H1 (cell line): ENCODE results near the gene EFEMP2. TPM values are rescaled to one million over a fixed set of nuclear protein-coding genes. Genes with fewer than 3 reads are reported as not detected.
A peak's percentile ranks its signal among the peaks of the same experiment; 100 is the strongest.

ENCODE experiments used
- HDAC2 ChIP-seq, 2 experiments: fragments of 300-600 bp in 1 of 2; sonication (generic) in 1 of 2; IDR thresholded peaks; 2 replicates each; pipeline ENCODE4 v1.6.1; 2011 to 2012; ENCODE audit warnings: low read depth in 2 of 2, low read length in 2 of 2, mild to moderate bottlenecking in 2 of 2, moderate library complexity in 2 of 2, borderline replicate concordance in 1 of 2, inconsistent platforms in 1 of 2
- RBBP5 ChIP-seq: IDR thresholded peaks from 2 replicates; pipeline ENCODE4 v1.7.1; 2012; ENCODE audit warnings: low read depth, mild to moderate bottlenecking, inconsistent platforms, low read length, moderate library complexity, borderline replicate concordance
- RXRA ChIP-seq: IDR thresholded peaks from 2 replicates; pipeline ENCODE4 v1.6.1; 2011; ENCODE audit warnings: low read depth, mild to moderate bottlenecking, low read length, moderate library complexity; ENCODE audit not compliant: insufficient read depth
- SUZ12 ChIP-seq: fragments of 200-600 bp; sonication (generic); IDR thresholded peaks from 2 replicates; pipeline ENCODE4 v1.6.1; 2012; ENCODE audit warnings: mild to moderate bottlenecking, inconsistent platforms, low read length, moderate library complexity, mixed read lengths
- polyA plus RNA-seq, 7 experiments: library from polyadenylated mRNA; depleted of rRNA in 3 of 7; stranded (reverse) in 5 of 7; unstranded in 2 of 7; fragments of >200 nt in 5 of 7; fragments of 200-250 nt in 2 of 7; gene quantifications; 1 replicate in 5 of 7; 2 replicates in 1 of 7; 4 replicates in 1 of 7; pipeline versions ENCODE4 v1.2.1 to v1.2.3, GENCODE V29; 2011 to 2013; ENCODE audit warnings: missing spikeins in 2 of 7, mixed read lengths in 2 of 7
- total RNA-seq: library from RNA; stranded (reverse); fragmentation: NEBNext Ultra II Directional; extraction: Animal tissue kit (Norgen Biotek cat#: 25700); gene quantifications from 2 replicates; pipeline ENCODE4 v1.2.1, GENCODE V29; 2021

The EFEMP2 gene
- total and polyA plus RNA-seq, 2 of the 8 experiments (the other 6 are each of a cell fraction or from before 2014, with no cell fraction given), result 8.8 to 17.2 TPM

DNA sequence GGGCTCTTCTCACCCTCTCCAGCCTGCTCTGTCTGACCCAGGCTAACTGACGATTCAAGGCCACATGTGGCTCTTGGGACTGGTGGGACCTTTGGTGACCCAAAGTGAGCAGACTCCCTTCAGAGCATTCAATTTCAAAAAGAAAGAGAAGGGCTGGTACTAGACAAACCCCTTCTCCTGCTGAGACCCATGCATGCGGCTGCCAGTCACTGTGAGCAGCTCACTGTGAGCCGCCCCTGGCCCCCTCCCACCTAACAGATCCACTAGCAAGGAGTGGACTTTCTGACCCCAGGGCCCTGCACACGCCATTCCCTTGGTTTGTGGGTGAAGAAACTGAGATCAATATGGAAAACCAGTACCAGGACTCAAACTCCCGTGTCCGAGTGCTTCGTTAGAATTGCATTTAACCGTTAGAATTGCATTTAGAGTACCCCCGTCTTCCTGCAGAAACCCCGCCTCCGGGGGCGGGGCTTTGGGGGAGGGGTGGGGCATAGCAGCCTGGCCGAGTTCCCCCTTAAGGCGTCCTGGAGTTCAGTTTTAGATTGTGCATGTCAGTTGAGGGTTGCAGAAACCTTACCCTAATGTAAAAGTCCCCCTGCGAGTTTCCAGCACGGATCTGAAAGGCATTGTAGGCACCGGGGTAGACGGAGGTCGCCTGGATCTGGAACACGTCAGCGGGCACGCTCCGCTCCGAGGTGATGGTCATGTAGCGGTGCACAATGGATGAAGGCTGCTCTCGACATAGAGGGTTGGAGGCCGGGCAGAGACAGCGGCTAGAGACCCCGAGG, 5.1 kb downstream of the EFEMP2 start (continued):
- no peak for TF ChIP-seq SUZ12
- TF ChIP-seq RBBP5, result no peak
- TF ChIP-seq HDAC2 (IDR thresholded peaks at IDR 0.05; ENCODE audit: borderline replicate concordance in 1 of 2, low read depth in 2 of 2, low read length in 2 of 2), result 0 out of 4 replicates have a peak, but pooled peaks of 1 of the 2 experiments have one; percentile 22
- no peak for TF ChIP-seq RXRA
